DOHH2 (cell line): ENCODE measurements around the gene PTPN14.

Source experiments
- H3F3A ChIP-seq: fragments of 200-600 bp; sonication (generic), shearing (Covaris generic); 2 replicates; pipeline ENCODE4 v1.6.0; 2016; ENCODE audit warnings: antibody characterized with exemption, mild to moderate bottlenecking; ENCODE audit not compliant: control insufficient read depth, insufficient read depth
- H3K27ac ChIP-seq: fragments of 200-600 bp; sonication (generic); 2 replicates; pipeline ENCODE4 v1.5.1; 2014; ENCODE audit warnings: low read depth, mild to moderate bottlenecking, low read length, moderate library complexity
- H3K27me3 ChIP-seq: fragments of 200-600 bp; sonication (generic); 2 replicates; pipeline ENCODE4 v1.6.1; 2014; ENCODE audit warnings: mild to moderate bottlenecking, low read length, mixed read lengths; ENCODE audit not compliant: control insufficient read depth
- H3K36me3 ChIP-seq: fragments of 200-600 bp; sonication (generic); 2 replicates; pipeline ENCODE4 v1.6.1; 2014; ENCODE audit warnings: mild to moderate bottlenecking, low read length, moderate library complexity, mixed read lengths; ENCODE audit not compliant: control insufficient read depth
- H3K4me1 ChIP-seq: fragments of 200-600 bp; sonication (generic); 2 replicates; pipeline ENCODE4 v1.6.1; 2014; ENCODE audit warnings: mild to moderate bottlenecking, low read length, mixed read lengths; ENCODE audit not compliant: control insufficient read depth
- H3K4me2 ChIP-seq: fragments of 200-600 bp; sonication (generic); 2 replicates; pipeline ENCODE4 v1.6.0; 2014; ENCODE audit warnings: mild to moderate bottlenecking, low read length, moderate library complexity
- H3K4me3 ChIP-seq: fragments of 200-600 bp; sonication (generic); 2 replicates; pipeline ENCODE4 v1.5.1; 2014; ENCODE audit warnings: mild to moderate bottlenecking, low read length, mixed read lengths
- H3K79me2 ChIP-seq: fragments of 200-600 bp; sonication (generic); 2 replicates; pipeline ENCODE4 v1.6.1; 2014; ENCODE audit warnings: mild to moderate bottlenecking, low read length, mixed read lengths; ENCODE audit not compliant: control insufficient read depth
- H3K9me2 ChIP-seq: fragments of 200-600 bp; sonication (generic); replicated peaks from 2 replicates; pipeline ENCODE4 v1.6.1; 2014; ENCODE audit warnings: mild to moderate bottlenecking, low read length, mixed read lengths; ENCODE audit not compliant: control insufficient read depth
- H3K9me3 ChIP-seq: fragments of 200-600 bp; sonication (generic); 2 replicates; pipeline ENCODE4 v1.6.1; 2014; ENCODE audit warnings: antibody characterized with exemption, low read length, mixed read lengths; ENCODE audit not compliant: control insufficient read depth, insufficient read depth
- H4K20me1 ChIP-seq: fragments of 200-600 bp; sonication (generic); 2 replicates; pipeline ENCODE4 v1.6.0; 2014; ENCODE audit warnings: low read depth, mild to moderate bottlenecking, antibody characterized with exemption, low read length, moderate library complexity; ENCODE audit not compliant: control insufficient read depth, insufficient read depth
- CTCF ChIP-seq: fragments of 200-600 bp; sonication (generic); IDR thresholded peaks from one replicate; pipeline ENCODE4 v1.5.1; 2014; ENCODE audit warnings: antibody characterized with exemption, mild to moderate bottlenecking, low read depth, low read length; ENCODE audit not compliant: poor library complexity, severe bottlenecking
- EZH2phosphoT487 ChIP-seq: fragments of 200-600 bp; sonication (generic); IDR thresholded peaks from 2 replicates; pipeline ENCODE4 v1.6.1; 2017; ENCODE audit warnings: borderline replicate concordance, mild to moderate bottlenecking, antibody characterized with exemption, low read length, moderate library complexity, mixed read lengths

Gene PTPN14

GRCh38 chr1:214402613-214403083 is 148.8 kb downstream of the PTPN14 start:
- no peak overlapping the region for H3K27ac ChIP-seq
- no peaks in the 10 kb centered on the region for H3K36me3 ChIP-seq
- H3K4me3 ChIP-seq: no peak overlapping the region
- TF ChIP-seq CTCF: no peak
- TF ChIP-seq EZH2phosphoT487: no peak
- H3K79me2 ChIP-seq: no peaks in the 10 kb centered on the region
- H3K9me3 ChIP-seq: no peaks in the 10 kb centered on the region
- 0 out of 2 replicates have a peak, but pooled peaks cover 5% of the 10 kb centered on the region for H3K27me3 ChIP-seq
- H3F3A ChIP-seq: no peaks in the 10 kb centered on the region
- no peaks in the 10 kb centered on the region for H3K9me2 ChIP-seq
- no peak overlapping the region for H3K4me2 ChIP-seq
- H3K4me1 ChIP-seq: no peaks in the 10 kb centered on the region
- no peaks in the 10 kb centered on the region for H4K20me1 ChIP-seq

DNA sequence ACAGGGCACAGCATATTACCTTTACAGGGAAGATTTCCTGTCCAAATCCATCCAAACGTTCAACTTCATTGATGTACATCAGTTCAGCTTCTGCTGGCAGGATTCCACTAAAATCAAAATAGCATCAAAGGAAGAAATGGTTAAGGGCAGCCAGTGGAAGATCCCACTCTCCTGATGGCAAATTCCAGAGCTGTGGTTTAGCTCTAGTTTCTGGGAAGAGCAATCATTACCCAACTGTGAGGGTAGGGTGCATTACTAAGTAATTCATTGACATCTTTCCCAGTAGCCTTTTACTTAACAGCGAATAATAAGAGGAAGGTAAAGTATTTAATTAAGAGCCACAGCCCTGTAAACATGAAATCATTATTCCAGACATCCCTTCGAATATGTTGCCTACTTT is 149.7 kb downstream of the PTPN14 start:
- no peaks in the 10 kb centered on the region for H3F3A ChIP-seq
- no peak for TF ChIP-seq CTCF
- TF ChIP-seq EZH2phosphoT487: no peak
- H3K9me3 ChIP-seq: no peaks in the 10 kb centered on the region
- H4K20me1 ChIP-seq: no peaks in the 10 kb centered on the region
- H3K4me3 ChIP-seq: no peak overlapping the region
- H3K9me2 ChIP-seq: no peaks in the 10 kb centered on the region
- no peaks in the 10 kb centered on the region for H3K4me1 ChIP-seq
- H3K27me3 ChIP-seq: 0 out of 2 replicates have a peak, but pooled peaks cover 5% of the 10 kb centered on the region
- no peaks in the 10 kb centered on the region for H3K36me3 ChIP-seq
- H3K27ac ChIP-seq: no peak overlapping the region
- H3K4me2 ChIP-seq: no peak overlapping the region
- no peaks in the 10 kb centered on the region for H3K79me2 ChIP-seq

GRCh38 chr1:214400131-214400530 is 151.3 kb downstream of the PTPN14 start:
- no peak for TF ChIP-seq EZH2phosphoT487
- no peak for TF ChIP-seq CTCF
- Histone ChIP-seq H3K4me1 (no peaks in the 10 kb centered on the region), H3K27me3 (0 out of 2 replicates have a peak, but pooled peaks cover 5% of the 10 kb centered on the region)

DNA sequence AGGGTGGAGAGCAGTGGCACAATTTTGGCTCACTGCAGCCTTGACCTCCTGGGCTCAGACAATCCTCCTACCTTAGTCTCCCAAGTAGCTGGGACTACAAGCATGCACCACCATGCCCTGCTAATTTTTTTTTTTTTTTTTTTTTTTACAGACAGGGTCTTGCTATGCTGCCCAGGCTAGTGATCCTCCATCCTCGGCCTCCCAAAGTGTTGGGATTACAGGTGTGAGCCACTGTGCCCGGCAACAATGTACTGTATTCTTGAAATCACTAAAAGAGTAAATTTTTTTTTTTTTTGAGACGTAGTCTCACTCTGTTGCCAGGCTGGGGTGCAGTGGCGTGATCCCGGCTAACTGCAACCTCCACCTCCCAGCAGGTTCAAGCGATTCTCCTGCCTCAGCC is 152.9 kb downstream of the PTPN14 start:
- Histone ChIP-seq H3F3A (no peaks in the 10 kb centered on the region), H4K20me1 (no peaks in the 10 kb centered on the region), H3K9me2 (no peaks in the 10 kb centered on the region), H3K27me3 (0 out of 2 replicates have a peak, but pooled peaks cover 5% of the 10 kb centered on the region), H3K79me2 (no peaks in the 10 kb centered on the region), H3K36me3 (no peaks in the 10 kb centered on the region), H3K9me3 (no peaks in the 10 kb centered on the region), H3K4me2 (no peak overlapping the region), H3K27ac (no peak overlapping the region), H3K4me1 (no peaks in the 10 kb centered on the region), H3K4me3 (no peak overlapping the region)
- no peak for TF ChIP-seq CTCF
- TF ChIP-seq EZH2phosphoT487: no peak

More at GRCh38 chr1:214400131-214400530, 151.3 kb downstream of the PTPN14 start:
- H3K4me3 ChIP-seq: no peak overlapping the region
- H3K9me3 ChIP-seq: no peaks in the 10 kb centered on the region
- H3F3A ChIP-seq: no peaks in the 10 kb centered on the region
- H3K9me2 ChIP-seq: no peaks in the 10 kb centered on the region
- H3K27ac ChIP-seq: no peak overlapping the region
- H4K20me1 ChIP-seq: no peaks in the 10 kb centered on the region
- H3K36me3 ChIP-seq: no peaks in the 10 kb centered on the region
- H3K4me2 ChIP-seq: no peak overlapping the region
- no peaks in the 10 kb centered on the region for H3K79me2 ChIP-seq
